GM18517 (cell line): ENCODE measurements around the gene SND1.

Source experiments
- ATAC-seq: cut with Tn5 transposase; IDR thresholded peaks from one replicate; pipeline ENCODE4 v1.9.1; 2021; ENCODE audit warnings: mild to moderate bottlenecking, moderate library complexity; ENCODE audit not compliant: unreplicated experiment

Gene SND1

GRCh38 chr7:127858091-127858914 is 206.3 kb downstream of the SND1 start:
- ATAC-seq = no peak

- no peak for ATAC-seq
Measured at GRCh38 chr7:127858915-127859189, 206.9 kb downstream of the SND1 start.

GRCh38 chr7:127859330-127859729 is 207.3 kb downstream of the SND1 start:
- no peak for ATAC-seq

- no peak for ATAC-seq
Measured at GRCh38 chr7:127862525-127862924, 210.5 kb downstream of the SND1 start.

- ATAC-seq = no peak
Measured at GRCh38 chr7:127863082-127863481, 211.1 kb downstream of the SND1 start.

GRCh38 chr7:127865466-127865865 is 213.5 kb downstream of the SND1 start:
- ATAC-seq = no peak

GRCh38 chr7:127870231-127870907 is 218.4 kb downstream of the SND1 start:
- ATAC-seq = peak; percentile 81

- ATAC-seq = no peak
Measured at GRCh38 chr7:127871226-127871625, 219.2 kb downstream of the SND1 start.

- peak; percentile 76 for ATAC-seq
Measured at GRCh38 chr7:127872122-127872521, 220.1 kb downstream of the SND1 start.

DNA sequence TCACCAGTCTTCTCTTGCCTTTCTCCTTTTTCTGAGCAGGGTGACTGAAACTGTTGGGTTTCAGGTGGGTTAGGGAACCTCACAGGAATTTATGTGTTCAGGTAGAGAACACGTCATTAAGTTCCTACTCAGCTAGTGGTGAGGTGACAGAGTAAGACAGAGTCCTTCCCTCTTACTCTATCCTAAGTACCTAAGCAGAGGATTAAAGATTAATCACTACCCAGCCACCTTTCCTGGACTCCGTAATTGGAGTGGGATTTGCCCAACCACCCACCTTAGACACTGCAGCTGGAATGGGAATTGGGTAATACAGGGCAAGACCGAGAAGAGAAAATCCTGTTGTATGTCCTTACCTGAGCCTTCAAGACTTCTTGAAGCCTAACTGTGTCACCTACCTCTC is 221.2 kb downstream of the SND1 start:
- no peak for ATAC-seq

DNA sequence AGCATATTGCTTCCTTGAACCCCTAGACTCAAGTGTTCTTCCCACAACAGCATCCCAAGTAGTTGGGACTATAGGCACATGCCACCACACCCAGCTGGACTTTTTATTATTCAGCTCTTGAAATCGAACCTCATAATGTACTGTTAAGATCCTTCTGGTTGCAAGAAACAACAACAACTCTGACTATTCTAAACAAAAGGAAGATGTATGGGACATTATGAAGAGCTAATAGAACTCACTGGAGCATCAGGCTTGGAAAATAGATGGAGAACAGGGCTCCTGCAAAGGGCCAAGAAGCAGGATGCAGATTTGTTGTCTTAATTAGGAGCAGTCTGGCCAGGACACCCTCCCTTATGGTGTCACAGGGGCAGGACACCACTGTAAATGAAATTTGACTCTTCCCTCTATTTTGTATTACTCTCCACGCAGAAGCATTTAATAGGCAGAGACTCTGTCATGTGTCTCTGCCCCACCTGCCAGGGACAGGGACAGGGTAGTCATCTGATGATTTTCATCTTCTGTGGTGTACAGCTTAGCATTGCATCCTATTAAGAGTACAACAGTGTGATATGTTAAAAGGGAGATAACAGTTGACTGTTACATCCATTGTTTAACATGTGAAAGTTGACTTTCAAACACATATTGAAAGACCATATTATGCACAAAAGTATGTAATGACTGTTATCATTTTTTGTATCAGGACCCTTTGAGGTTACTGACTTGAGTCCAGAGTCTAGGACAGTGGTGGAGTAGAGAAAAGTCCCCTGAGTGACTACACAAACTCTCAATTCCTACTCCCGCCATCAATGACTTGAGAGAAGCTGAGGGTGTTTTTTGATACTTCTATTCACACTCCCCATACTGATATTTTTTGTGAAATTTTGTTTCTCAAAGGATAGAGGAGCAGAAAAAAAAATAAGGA is 222.0 kb downstream of the SND1 start:
- no peak for ATAC-seq

DNA sequence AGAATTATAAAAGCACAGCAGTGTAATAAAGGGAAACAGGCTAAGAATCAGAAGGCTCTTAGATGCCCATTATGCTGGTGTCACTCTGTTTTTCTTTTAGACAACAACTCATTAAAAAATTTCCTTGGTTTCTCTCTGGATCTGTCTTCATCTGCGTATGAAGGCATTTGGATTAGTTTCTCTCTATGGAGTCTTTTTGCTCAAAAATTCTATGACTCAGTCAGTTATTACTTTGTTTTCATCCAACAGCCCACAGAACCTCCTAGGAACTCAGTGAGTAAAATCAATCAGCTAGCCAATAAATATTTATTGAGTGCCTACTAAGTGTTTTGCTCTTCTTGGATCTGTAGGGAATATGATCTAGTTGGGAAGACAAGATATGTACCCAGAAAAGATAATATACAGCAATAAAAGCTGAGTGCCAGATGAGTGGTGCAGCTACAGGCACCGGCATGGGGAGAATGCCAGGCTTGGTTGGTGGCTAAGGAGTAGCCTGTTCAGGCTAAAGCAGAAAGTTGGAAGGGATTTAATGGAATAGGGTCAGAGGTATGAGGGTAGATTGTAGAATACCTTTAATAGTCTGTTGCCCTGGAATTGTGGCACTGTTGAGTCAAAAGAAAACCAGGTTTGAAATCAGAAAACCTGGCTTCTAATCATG is 223.1 kb downstream of the SND1 start:
- ATAC-seq = no peak

- no peak for ATAC-seq
Measured at GRCh38 chr7:127876393-127876792, 224.4 kb downstream of the SND1 start.

- no peak for ATAC-seq
Measured at GRCh38 chr7:127877951-127878350, 226.0 kb downstream of the SND1 start.

GRCh38 chr7:127878791-127879190 is 226.8 kb downstream of the SND1 start:
- ATAC-seq = no peak

DNA sequence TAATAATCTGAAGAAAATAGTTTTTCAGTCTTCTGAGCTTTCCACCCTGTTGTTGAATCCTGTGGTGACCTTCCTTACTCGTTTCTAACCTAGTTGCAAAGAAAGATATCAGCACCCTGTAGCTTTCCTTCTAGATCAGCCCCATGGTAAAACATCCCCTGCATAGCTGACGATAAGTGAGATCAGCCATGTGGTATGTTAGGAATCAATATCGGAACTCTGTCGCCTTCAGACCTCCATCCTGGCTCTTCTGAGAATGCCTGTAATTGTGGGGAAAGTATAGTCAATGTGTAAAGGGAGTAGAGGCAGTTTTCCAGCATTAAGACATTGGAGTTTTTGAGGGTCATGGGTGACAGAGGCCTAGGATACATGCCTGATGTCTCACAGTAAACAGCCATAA is 227.4 kb downstream of the SND1 start:
- no peak for ATAC-seq

DNA sequence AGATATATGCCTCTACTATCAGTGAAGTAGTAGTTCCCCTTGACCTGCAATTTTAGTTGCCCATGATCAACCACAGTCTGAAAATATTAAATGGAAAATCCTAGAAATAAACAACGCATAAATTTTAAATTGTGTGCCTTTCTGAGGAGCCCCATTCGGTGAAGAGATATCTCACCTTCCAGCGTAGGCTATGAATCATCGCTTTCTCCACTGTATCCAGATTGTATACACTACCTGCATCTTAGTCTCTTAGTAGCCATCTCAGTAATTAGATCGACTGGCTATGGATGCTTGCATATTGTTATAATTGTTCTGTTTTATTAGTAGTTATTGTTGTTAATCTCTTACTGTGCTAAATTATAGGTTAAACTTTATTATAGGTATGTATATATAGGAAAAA is 227.9 kb downstream of the SND1 start:
- ATAC-seq = no peak

DNA sequence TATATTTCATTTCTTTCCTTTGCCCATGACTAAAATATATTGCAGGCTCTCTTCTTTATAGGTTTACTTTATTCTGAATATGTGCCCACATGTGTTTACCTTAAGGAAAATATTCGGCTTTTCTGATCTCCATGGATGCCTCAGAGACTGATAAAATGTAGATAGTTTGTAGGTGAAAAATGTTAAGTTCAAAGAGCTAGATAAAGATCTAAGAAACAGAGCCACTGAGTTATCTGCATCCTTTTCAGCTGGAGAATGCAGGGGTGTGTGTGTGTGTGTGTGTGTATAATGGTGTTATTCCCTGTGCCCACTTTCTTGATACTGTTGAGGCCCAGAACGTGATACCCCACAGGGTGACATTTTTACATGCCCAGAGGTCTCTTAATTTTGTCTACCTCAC is 228.5 kb downstream of the SND1 start:
- no peak for ATAC-seq

- no peak for ATAC-seq
Measured at GRCh38 chr7:127881564-127881963, 229.6 kb downstream of the SND1 start.

- ATAC-seq = no peak
Measured at GRCh38 chr7:127882313-127882920, 230.4 kb downstream of the SND1 start.
